ENCODE measurements around the gene GON4L.

GRCh38 chr1:155859881-155860871, 3.2 kb upstream of the GON4L start:
- TF ChIP-seq GATA2 (IDR thresholded peaks at IDR 0.05; ENCODE audit: low read depth, low read length) (no peak), GATA3 (IDR thresholded peaks at IDR 0.05; ENCODE audit: low read depth, low read length) (no peak)
